SH-SY5Y (cell line): Measurements from ENCODE around the gene ASB7.

Experiments used
- GATA2 ChIP-seq: IDR thresholded peaks from 2 replicates; pipeline ENCODE4 v1.6.1; 2011; ENCODE audit warnings: mild to moderate bottlenecking, low read depth, low read length
- GATA3 ChIP-seq: IDR thresholded peaks from 2 replicates; pipeline ENCODE4 v1.6.1; 2011; ENCODE audit warnings: low read depth, mild to moderate bottlenecking, low read length, moderate library complexity

ASB7 gene

DNA sequence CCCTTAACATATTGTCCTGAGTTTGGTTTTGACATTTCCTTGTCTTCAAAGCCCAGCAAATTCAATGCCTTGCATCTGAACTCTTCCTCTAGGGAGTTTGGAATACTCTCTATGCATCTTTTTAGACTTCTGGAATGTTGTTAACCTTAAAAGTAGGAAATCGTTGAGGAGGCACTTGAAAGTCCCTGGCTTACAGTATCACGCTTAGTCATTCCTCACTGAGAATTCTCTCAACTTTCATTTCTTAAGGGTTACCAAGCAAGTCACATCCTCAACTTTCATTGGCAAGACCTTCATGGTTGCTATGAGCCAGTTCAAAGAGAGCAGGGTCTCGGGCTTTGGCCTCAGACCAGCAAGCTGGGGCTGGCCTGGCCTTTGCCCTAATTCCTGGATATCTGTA, 89.9 kb downstream of the ASB7 start:
- TF ChIP-seq GATA2 (no peak), GATA3 (no peak)

DNA sequence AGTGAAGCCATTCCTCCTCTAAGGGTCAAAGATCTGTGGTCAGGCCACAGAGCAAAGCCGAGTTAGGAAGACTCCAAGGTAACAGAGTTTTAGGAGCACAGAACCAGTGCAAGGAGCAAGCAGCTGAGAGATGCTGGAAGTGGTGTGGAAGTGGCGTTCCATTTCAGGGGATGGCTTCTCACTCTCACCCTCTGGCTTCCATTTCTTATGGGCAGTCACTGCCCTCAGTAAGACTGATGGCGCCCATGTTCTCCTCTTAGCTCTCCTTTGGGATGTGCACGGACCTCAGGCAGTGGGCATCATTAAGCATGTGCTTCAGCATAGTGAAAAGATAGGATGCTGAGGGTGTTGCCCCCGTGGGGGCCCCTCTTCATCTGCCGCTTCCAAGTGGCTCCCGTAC, 90.3 kb downstream of the ASB7 start:
- no peak for TF ChIP-seq GATA2
- TF ChIP-seq GATA3: no peak

DNA sequence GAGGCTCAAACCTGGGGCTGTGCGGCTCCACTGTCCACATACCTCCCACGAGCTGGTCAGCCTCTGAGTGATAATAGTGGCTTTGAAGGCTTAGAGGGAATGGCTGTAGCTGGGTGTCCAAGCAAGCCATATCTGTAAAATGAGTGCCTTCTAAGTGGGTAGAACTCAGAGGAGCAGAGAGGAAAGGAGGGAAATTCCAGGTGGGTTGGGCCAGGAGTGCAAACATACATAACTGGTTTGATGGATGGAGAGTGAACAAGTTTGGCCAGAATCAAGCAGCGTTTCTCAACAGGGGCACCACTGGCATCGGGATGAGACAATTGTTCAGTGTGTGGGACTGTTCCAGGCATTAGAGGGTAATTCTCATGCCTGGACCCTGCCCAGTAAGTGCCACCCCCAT, 91.1 kb downstream of the ASB7 start:
- TF ChIP-seq GATA2 (no peak), GATA3 (no peak)

DNA sequence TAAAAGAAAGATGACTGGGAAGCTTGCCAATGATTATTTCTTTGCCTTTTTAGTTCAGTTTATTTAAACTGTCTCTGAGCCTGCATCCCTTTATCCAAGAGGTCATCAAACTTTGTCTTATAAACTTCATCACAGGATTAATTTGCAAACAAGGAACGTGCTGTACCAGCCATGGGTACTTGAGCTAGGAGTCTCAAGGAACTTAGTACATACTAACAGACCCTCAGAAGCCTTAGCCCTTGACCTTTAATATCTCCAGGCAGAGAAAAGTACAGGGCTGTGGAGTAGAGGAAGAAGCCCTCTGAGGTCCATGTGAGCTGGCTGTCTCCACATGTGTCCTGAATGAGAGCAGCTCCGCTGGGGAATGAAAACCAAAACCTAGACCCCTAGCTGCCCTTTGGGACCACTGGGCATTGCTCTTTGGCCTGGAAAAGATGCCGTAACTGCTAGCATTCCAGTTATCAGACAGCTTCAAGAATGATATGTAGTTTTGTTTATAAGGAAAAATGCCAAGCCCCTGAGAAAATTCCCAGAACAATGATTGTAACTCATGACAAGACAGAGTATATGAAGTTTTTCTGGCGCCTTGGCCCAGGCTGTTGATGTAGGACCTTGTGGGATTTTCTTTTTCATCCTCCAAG, 92.1 kb downstream of the ASB7 start:
- TF ChIP-seq GATA3: no peak
- no peak for TF ChIP-seq GATA2

DNA sequence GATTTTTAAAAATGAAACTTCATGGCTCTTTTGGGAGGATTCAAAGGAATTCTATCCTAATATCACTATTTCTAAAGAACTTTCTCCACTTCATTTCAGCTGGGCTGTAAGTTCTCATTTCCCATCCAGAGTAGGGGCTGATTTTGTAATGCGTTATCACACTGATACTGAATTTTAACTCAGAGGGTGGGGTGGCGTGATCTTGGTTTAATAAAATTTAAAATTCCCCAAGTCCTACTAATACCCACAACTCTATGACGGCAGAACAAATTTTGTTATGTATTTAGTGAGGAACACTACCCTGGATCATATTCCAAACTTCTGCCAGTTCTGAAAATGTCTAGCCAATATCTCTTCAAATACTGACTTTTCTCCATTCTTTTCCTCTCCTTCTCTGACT, 92.7 kb downstream of the ASB7 start:
- TF ChIP-seq GATA3 (no peak), GATA2 (no peak)

DNA sequence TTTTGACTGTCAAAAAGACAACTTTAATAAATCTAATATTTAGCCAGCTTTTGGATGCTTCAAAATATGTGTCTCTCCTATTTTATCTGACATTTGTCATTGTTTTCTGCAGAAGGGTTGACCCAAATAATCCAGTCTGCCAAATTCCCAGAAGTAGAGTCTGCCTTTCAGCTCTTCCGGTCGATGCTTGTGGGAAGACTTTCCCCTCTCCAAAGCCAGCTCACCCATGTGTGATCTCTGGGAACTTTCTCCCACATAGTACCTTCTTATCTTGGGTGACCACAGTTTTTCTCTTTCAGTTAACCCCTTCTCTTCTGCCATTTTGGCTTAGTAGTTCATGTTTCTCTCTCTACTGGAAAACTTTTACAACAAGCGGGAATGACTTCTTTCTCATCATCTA, 94.1 kb downstream of the ASB7 start:
- TF ChIP-seq GATA3 (no peak), GATA2 (no peak)
